Measurements from ENCODE around the gene GOLGA6C.
"Not testable (repeated sequence)": the region's sequence is repeated elsewhere in the genome, so short reads cannot be mapped to it uniquely, and the experiment has no call there.

GOLGA6C gene

DNA sequence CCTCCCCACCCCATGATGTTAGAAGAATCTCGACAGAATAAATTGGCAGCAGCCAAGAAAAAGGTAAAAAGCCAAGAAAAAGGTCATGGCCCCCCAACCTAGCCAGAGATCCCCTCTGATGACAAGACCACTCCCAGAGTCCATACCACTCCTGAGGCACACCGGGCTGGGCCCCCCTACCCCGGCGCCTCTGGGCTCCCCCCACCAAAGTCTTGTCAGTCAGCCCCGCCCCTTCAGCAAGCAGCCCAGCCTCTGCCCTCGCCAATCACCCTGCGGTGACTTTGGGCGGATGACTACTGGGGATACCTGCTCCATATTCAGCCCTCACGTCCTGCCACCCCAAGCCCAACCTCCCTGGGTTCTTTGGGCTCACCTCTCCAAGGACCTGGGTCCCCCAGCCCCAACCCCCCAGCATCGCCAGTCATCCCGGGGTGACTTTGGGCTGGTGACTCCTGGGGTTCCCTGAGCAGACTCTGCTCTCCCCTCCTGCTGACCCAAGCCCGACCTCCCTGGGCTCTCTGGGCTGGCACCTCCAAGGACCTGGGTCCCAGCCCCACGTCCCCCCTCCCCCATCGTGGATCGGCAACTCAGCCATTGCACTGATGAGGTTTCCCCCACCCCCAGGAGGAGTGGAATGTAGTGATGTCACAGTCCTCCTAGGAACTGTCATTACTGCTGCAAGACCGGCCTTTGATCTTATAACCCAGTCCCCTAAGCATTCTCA, 648 bp downstream of the GOLGA6C start:
- not testable (repeated sequence) for DNase-seq (ENCODE audit: low spot score)

GRCh38 chr15:75259873-75260272, 1.7 kb downstream of the GOLGA6C start:
- not testable (repeated sequence) for DNase-seq (ENCODE audit: low spot score)

DNA sequence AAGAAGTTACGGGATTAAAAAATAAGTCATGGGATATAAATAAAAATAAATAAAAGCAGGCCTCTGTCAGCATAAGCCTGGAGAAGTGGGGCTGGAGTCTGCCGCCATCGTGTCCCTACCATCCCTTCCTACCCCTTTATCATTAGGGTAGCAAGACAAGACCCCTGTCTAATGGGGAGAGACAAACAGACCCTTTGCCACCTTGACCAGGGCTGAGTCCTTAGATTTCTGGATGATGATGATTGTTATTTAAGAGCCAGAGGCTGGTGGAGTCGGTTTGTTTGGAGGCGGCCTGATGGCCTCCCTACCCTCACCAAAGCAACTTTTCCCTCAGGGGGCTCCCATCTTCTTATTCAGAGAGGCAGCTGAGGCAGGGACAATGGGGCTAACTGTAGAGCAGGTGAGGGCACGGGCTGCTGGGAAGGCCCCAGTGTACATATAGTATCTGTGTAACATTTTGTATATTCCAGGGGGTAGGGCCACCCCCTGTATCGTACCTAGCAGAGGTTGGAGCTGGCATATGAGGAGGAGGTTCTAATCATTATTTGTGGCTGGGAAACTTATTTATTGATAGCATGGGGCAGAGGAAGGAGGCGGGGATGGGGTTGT, 15.7 kb downstream of the GOLGA6C start:
- DNase-seq (ENCODE audit: low spot score) = not testable (repeated sequence)

DNA sequence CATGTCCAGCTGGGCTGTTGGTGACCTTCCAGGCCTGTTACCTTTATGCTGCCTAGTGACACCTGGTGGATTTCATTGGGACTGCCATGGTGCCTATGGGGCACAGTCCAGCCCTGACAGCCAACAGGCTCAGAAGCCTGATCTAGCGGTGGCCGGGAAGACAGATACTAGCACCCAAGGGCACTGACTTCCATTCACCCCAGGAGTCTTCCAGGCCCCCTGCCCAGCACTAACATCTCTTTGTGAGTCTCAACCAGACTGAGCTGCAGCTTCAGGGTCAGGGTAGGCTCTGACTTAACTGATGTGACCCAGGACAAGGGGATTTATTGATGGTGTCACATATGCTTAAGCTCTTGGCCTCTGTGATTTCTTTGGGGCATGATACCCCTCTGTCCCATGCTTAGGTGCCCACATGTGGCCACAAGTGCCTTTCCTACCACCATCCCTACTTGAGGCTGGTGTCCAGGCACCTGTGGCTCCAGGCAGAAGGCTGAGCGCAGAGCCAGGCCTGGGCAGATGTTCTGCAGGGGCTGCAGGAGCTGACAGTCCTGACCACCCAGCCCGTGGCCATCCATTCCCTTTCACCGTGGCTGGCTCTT, 16.5 kb downstream of the GOLGA6C start:
- not testable (repeated sequence) for DNase-seq (ENCODE audit: low spot score)

GRCh38 chr15:75275617-75276016, 17.5 kb downstream of the GOLGA6C start:
- DNase-seq (ENCODE audit: low spot score) = not testable (repeated sequence)

- DNase-seq (ENCODE audit: low spot score) = not testable (repeated sequence)
Observed at GRCh38 chr15:75278497-75278896, 20.4 kb downstream of the GOLGA6C start.

DNA sequence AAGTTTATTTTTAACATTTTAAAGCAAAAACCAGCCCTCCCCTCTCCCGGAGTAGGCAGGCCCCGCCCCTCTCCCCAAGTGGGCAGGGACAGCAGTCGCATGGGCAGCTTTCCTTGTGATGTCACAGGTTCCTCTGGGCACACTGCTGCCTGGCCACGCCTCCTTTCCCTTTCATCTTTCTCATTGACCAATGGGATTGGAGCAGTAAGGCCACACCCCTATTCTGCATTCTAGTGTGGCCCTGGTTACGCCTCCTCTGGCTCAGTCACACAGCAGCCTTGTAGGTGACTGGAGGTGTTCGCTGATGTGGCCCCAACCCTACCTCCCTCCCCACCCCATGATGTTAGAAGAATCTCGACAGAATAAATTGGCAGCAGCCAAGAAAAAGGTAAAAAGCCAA, 24.4 kb downstream of the GOLGA6C start, which contains the start of gene GOLGA6D:
Gene GOLGA6D, plus strand, starts transcription at position 264 of the 400 bp plus-strand sequence. Its CDS starts 41 bp downstream, at position 305.
- not testable (repeated sequence) for DNase-seq (ENCODE audit: low spot score)

DNA sequence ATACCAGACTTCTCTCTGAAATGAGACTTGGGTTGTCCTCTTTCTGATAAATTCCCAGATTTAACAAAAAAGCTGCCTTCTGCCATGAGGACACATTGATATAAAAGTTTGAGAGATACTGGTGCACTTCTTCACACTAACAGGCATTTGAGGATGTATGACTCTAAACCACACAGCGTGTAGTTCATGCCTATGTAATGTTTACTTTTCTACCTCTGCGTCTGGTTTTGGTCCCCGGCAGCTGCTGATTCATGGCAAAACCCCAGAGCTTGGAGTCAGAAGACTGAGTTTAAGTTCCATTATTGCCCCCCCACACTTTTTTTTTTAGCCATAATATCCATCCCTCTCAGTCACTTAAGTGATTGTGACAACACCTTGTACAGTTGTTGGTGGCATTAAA, 26.0 kb downstream of the GOLGA6C start:
- not testable (repeated sequence) for DNase-seq (ENCODE audit: low spot score)

DNA sequence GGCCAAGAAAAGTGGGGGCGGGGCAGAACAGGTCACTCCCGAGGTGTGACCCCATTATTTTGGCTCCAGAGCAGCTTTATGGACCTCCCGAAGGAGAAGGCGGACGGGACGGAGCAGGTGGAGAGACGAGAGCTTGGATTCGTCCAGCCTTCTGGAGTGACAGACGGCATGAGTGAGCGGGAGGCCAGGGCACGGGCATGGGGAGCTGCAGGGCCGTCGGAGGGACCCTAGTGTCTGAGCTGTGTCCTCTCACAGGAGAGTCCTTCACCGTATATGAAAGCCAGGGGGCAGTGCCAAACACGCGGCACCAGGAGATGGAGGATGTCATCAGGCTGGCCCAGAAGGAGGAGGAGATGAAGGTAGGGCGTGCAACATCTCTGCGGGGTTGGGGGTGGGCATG, 35.5 kb downstream of the GOLGA6C start:
- not testable (repeated sequence) for DNase-seq (ENCODE audit: low spot score)

DNA sequence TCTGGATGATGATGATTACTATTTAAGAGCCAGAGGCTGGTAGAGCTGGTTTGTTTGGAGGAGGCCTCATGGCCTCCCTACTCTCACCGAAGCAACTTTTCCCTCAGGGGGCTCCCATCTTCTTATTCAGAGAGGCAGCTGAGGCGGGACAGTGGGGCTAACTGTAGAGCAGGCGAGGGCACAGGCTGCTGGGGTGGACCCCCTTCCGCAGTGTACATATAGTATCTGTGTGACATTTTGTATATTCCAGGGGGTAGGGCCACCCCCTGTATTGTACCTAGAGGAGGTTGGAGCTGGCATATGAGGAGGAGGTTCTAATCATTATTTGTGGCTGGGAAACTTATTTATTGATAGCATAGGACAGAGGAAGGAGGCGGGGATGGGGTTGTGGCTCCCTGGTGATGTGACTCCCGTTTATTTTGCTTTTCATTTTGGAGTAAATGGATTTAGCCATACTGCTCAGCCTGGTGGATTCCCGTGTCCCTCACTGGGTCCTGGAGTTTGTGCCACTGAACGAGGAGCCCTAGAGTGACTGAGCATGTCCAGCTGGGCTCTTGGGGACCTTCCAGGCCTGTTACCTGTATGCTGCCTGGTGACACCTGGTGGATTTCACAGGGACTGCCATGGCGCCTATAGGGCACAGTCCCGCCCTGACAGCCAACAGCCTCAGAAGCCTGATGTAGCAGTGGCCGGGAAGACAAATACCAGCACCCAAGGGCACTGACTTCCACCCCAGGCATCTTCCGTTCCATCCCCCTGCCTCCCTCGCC, 40.6 kb downstream of the GOLGA6C start:
- DNase-seq (ENCODE audit: low spot score) = not testable (repeated sequence)

GRCh38 chr15:75299311-75299688, 41.2 kb downstream of the GOLGA6C start:
- DNase-seq (ENCODE audit: low spot score) = not testable (repeated sequence)

DNA sequence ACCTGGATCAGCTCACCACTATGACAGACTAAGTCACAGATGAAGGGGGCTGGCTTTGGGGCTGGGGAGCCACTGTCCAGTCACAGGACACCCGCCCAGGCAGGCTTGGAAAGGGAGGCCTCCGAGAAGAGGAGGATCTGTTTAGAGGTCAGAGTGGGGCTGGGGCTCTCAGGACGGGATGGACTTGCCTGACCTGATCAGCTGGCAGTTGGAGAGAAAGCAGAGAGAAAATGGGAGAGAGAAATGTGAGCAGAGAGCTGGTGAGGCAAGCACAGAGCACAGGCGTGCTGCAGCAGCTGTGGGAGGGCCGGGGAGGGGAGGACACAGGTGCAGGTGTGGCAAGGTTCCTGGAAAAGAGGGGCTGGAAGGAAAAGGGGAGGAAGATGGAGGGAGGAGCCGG, 41.9 kb downstream of the GOLGA6C start:
- DNase-seq (ENCODE audit: low spot score) = not testable (repeated sequence)

GRCh38 chr15:75302318-75302717, 44.2 kb downstream of the GOLGA6C start:
- DNase-seq (ENCODE audit: low spot score) = no peak

DNA sequence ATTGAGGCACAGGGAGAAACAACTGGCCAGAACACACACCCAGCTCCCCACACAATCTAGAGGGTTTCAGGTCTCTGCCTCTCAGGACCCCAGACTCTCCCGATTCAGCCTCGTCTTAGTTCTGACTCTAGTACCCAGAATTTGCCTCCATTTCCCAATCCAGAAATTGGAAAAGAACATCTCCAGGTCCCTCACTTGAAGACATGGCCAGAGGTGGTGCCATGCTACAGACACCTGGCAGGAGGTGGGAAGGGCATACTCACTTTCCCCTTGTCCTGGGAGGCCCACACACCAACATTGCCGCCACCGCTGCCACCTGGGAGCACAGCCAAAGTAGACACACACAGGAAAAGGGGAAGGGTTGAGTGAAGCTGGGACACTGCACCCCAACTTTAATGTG, 44.6 kb downstream of the GOLGA6C start:
- not testable (repeated sequence) for DNase-seq (ENCODE audit: low spot score)

DNA sequence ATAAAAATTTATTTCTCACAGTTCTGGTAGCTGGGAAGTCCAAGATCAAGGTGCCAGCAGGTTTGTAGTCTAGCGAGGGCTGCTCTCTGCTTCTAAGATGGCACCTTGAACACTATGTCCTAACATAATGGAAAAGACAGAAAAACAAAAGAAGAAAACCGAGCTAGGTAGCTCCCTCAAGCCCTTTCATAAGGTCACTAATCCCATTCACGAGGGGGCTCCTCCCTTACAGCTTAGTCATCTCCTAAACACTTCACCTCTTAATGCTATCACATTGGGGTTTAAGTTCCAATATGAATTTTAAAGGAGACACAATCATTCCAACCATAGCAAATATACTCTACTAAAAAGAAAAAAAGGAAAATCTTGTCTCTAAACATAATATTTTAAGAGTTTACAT, 48.1 kb downstream of the GOLGA6C start:
- DNase-seq (ENCODE audit: low spot score) = no peak

GRCh38 chr15:75307778-75308390, 49.8 kb downstream of the GOLGA6C start:
- no peak for DNase-seq (ENCODE audit: low spot score)

- no peak for DNase-seq (ENCODE audit: low spot score)
Observed at GRCh38 chr15:75309711-75310110, 51.6 kb downstream of the GOLGA6C start.

GRCh38 chr15:75312548-75312947, 54.4 kb downstream of the GOLGA6C start:
- DNase-seq (ENCODE audit: low spot score) = not testable (repeated sequence)

GRCh38 chr15:75313116-75313845, 55.1 kb downstream of the GOLGA6C start:
- DNase-seq (ENCODE audit: low spot score) = no peak

DNA sequence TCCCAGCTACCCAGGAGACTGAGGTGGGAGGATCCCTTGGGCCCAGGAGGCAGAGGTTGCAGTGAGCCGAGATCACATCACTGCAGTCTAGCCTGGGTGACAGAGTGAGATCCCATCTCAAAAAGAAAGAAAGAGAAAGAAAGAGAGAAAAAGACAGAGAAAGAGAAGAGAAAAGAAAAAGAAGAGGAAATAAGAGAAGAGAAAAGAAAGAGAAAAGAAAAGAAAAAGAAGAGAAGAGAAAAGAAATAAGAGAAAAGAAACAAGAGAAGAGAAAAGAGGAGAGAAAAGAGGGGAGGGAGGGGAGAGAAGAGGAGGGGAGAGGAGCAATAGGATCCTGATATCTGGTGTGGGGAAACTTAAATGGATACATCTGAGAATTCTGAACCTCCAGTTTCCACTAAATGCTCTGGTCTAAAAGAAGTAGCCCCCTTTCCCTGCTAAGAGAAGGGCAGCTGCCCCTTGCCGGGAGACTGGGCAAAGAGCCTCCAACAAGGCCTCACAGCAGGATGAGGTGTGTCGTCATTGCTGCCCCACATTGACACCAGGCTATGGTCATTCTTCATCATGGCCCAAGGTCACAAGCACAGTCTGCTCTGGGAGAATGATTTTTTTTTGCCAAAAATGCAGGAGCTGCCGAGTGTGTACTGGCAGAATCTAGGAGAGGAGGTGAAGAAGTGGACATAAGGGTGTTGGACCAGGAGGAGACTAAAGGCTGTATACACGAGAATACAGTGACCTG, 56.6 kb downstream of the GOLGA6C start:
- no peak for DNase-seq (ENCODE audit: low spot score)

All from CD4-positive, alpha-beta T cell treated with Interleukin-6 at 100 ng/mL for 8 hours (primary cell).